NK-92 (cell line): ENCODE results near the gene BACH2.
"Not testable (repeated sequence)": the region's sequence is repeated elsewhere in the genome, so short reads cannot be mapped to it uniquely, and the experiment has no call there.

Experiments used
- DNase-seq: peaks from one replicate; lab custom pipeline; 2025; ENCODE audit not compliant: unreplicated experiment; lab: John Stamatoyannopoulos, UW

BACH2 gene

DNA sequence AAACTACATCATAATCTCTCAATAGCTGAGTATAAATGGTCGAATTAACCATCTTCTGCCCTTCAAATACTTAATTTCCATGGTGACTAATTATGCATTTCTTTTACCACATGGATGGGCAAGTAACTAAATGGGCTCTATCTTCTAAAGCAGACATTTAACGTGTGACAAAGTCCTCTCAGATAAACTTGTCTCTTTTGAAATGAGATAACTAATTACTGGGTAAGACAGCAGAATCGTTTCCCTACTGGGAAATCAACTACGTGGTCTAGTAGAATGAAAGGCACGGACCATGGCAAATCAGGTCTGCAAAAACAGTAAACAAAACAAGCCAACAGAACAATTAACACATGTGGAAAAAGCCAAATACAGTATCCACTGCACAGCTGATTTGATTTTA, 137.7 kb downstream of the BACH2 start:
- DNase-seq, result no peak

DNA sequence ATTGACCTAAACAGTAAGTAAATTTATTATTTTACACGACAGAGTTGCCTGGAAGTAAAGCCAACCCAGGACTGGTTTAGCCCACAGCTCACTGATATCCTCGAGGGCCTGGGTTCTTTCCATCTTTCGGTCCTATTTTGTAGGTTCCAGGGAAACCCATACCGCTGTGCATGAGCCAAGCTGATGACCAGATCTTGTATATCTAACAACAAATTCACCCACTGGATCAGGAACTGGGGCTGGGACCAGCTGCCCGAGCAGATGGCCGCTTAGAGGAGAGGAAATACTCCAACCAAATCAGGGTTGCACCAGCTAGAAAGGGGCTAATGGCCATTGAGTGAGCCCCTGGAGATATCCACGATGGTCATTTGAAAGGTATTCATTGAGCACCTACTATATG, 139.2 kb downstream of the BACH2 start:
- no peak for DNase-seq

DNA sequence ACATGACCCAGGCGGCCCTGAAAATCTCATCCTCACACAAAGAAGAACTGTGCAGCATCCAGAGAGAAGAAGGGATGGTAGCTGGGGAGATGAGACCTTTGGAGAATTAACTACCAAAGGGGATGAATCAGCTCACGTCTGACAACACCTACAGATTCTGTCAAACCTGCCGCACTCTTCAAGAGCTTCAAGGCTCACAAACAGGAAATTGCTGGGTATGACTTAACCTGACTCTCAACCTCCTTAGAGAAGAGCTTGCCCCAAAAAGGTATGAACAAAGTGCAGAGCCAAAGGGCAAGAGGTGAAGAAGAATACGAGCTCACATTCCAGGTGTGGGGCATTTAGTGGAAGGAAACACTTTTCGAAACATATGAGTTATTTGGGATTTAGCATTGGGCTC, 139.8 kb downstream of the BACH2 start:
- DNase-seq, result no peak

GRCh38 chr6:90154755-90155470, 141.7 kb downstream of the BACH2 start:
- DNase-seq, result no peak

DNA sequence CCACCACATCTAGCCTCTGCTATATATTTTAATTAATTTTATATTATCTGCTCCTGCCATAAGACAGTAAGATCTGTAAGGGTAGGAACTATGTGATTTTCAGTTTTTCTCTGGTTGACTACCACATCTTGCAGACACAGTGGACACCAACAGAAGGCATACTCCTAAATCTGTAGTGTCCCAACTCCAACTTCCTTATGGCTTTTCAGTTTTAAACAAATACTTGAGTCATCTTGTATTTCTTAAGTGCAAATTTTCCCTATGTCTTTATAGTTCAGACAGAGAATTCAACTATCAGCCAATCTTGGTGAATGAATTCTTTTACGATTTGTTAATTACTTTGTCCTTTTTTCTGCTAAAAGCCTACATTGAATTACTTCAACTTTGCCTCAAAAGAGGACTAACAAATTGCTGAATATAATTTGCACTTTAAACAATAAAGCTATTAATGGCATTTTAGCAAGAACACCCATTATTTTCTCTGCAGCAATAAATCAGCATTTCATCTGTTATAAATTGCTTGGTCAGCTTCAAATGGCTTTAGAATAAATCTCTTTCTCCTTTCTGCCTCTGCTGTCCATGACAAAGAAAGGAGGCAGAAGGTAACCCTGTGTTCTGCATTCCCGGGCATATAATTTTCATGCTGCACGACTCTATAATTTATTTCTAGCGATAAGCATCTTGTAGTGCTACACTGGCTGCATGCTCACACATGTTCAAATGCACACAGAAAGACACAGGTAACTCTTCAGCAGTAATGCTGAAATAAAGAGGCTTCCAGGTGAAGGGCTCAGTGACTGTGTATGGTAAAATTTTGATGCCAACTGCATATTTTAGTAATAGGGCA, 144.8 kb downstream of the BACH2 start:
- no peak for DNase-seq

DNA sequence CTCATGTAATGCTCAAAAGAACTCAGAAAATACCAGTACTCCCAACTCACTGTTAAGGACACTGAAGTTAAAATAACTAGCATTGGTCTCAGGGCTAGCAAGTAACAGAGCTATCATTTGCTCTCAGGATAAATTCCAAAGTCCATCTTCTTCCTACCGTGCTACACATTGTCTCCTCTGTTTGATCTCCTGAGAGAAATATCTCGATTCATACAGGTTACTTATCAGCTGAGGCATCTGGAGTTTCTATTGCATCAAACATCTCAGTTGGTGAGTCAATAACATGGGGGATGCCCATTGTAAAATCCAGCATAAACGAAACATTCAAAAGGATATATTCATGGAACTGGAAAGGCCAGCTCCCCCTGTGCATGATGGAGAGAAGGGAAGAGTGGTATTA, 147.4 kb downstream of the BACH2 start:
- no peak for DNase-seq

GRCh38 chr6:90148867-90149266, 147.8 kb downstream of the BACH2 start:
- no peak for DNase-seq

GRCh38 chr6:90146921-90147649, 149.6 kb downstream of the BACH2 start:
- DNase-seq, result no peak

DNA sequence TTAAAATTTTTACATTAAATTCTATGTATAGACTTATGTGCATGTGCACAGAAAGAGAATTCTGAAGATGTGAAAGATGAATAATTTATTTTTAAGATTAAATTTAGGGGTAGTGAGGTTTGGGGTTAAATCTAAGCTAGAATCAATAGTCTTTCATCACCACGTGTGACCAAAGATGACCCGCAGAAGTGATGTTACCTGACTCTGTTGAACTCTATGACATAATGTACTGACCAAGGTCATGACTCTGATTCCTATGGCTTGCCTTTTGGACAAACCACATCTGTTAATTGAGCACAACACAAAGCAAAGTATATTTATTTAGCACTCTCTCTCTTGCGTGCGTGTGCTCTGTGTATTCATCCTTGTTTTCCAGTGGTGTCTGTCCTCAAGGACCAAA, 150.6 kb downstream of the BACH2 start:
- no peak for DNase-seq

DNA sequence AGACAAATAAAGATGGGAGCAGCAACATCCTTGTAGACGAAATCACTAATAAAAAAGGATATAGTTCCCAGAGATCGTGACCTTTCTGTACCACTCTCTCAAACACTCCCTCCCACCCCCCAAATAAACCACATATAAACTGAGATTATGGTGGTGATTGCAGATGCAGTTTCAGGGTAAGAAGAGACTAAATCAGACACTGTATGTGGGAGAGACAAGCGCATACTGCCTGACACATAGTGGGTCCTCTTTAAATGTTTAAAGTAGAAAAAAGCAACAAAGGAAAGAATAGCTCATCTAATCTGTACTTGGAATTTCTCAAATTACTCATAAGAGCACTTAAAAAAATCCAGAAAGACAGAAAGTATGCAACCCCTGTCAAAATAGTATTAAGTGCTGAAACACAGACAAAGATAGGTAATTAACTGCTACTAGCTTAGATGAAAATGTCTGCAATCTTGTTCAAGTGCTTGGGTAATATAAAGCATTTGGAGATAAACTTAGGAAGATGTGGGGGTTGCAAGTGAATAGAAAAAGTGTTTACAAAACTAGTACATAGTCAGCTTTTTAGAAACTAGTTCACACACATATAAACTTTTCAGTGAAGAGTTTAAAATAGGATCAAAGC, 151.6 kb downstream of the BACH2 start:
- DNase-seq, result no peak

- DNase-seq, result no peak
These were observed 152.2 kb downstream of the BACH2 start for GRCh38 chr6:90144396-90144795.

- DNase-seq, result no peak
These were observed 156.0 kb downstream of the BACH2 start for GRCh38 chr6:90140683-90141082.

DNA sequence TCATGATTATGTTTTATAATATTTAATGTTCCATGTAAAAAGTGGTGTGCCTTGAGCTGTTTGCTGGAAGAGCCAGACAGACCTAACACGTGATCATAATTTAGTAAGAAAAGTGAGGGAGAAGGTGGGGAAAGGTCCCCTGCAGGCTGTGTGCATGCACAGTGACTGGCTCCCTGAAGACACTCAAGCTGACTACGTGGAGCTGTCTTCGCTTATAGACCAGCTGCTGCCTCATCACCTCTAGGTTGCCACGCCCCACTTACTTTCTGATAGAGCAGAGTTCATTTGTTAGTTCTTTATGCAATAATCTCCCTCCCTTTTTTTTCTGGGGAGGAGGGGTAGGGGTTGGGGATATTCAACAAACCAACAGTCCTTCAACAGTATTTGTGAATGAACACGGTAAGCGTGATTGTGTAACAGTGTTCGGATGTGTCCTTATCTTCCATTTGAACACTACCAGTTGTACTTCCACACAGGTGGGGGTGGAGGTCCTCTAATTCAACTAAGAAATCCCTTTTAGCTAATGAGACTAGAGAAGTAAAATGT, 157.3 kb downstream of the BACH2 start:
- no peak for DNase-seq

GRCh38 chr6:90136837-90137568, 159.6 kb downstream of the BACH2 start:
- DNase-seq, result no peak

DNA sequence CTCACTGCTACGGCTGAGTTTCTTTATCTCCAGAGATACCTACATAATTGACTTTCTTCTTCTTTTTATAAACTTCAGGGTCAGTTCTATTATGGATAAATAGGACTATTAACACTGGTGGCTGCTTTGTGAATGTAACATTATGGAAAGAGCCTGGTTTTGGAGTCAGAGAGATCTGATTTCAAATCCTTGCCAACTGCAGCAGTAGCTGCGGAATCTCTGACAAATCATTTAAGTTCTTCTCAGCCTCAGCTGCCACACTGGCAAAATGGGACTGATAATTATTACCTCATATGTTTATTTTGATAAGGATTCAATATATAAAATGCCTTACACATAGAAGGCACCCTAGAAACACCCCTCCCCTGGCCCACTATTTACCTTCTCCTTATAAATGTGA, 160.5 kb downstream of the BACH2 start:
- DNase-seq, result no peak

DNA sequence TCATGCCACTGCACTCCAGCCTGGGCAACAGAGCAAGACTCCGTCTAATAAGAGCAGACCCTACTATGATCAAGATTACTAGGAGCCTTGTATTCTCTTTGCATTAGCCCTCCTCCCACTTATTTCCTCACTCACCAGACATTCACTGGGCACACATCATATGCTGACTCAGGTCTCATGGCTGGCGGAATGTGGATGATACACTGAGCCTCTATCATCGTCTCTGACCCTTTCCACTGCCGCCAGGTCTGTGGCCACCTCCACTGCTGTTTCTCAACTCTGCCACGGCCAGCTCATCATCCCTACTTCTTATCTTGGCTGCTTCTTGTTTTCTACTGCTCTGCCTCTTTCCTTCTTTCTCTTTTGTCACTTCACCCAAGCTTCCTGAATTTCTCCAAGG, 161.0 kb downstream of the BACH2 start:
- no peak for DNase-seq

DNA sequence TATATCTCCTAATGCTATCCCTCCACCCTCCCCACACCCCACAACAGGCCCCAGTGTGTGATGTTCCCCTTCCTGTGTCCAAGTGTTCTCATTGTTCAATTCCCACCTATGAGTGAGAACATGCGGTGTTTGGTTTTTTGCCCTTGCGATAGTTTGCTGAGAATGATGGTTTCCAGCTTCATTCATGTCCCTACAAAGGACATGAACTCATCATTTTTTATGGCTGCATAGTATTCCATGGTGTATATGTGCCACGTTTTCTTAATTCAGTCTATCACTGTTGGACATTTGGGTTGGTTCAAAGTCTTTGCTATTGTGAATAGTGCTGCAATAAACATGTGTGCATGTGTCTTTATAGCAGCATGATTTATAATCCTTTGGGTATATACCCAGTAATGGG, 163.0 kb downstream of the BACH2 start:
- not testable (repeated sequence) for DNase-seq

GRCh38 chr6:90131614-90132423, 164.8 kb downstream of the BACH2 start:
- DNase-seq, result no peak

- no peak for DNase-seq
These were observed 165.5 kb downstream of the BACH2 start for GRCh38 chr6:90131125-90131524.

- not testable (repeated sequence) for DNase-seq
These were observed 168.0 kb downstream of the BACH2 start for GRCh38 chr6:90128687-90129086.
